Activated CD4-positive, alpha-beta T cell treated with anti-CD3 and anti-CD28 coated beads for 4 hours (primary cell): ENCODE results near the gene VSTM2L.
A peak's percentile ranks its signal among the peaks of the same experiment; 100 is the strongest.

Experiments used
- DNase-seq, 2 donors: peaks; one replicate each; pipeline ENCODE4 v3.0.0-alpha.2; 2020

VSTM2L gene

GRCh38 chr20:37971561-37972127 is 68.7 kb downstream of the VSTM2L start:
- no peak for DNase-seq

- no peak for DNase-seq
Observed at GRCh38 chr20:37972256-37973058, 69.5 kb downstream of the VSTM2L start.

GRCh38 chr20:37973059-37973910 is 70.4 kb downstream of the VSTM2L start:
- no peak for DNase-seq

GRCh38 chr20:37976887-37977286 is 74.0 kb downstream of the VSTM2L start:
- DNase-seq, result no peak

GRCh38 chr20:37977338-37977737 is 74.4 kb downstream of the VSTM2L start:
- DNase-seq, result no peak

- DNase-seq, result no peak
Observed at GRCh38 chr20:37977786-37978185, 74.9 kb downstream of the VSTM2L start.

GRCh38 chr20:37979021-37979985 is 76.4 kb downstream of the VSTM2L start:
- DNase-seq, result no peak

GRCh38 chr20:37980383-37980782 is 77.5 kb downstream of the VSTM2L start:
- DNase-seq, result no peak

- DNase-seq, result no peak
Observed at GRCh38 chr20:37980876-37981275, 77.9 kb downstream of the VSTM2L start.

- DNase-seq, result no peak
Observed at GRCh38 chr20:37981568-37981967, 78.6 kb downstream of the VSTM2L start.

GRCh38 chr20:37983286-37983685 is 80.4 kb downstream of the VSTM2L start:
- DNase-seq, result no peak

GRCh38 chr20:37984018-37984785 is 81.3 kb downstream of the VSTM2L start:
- DNase-seq, result no peak

GRCh38 chr20:37986044-37986858 is 83.3 kb downstream of the VSTM2L start:
- no peak for DNase-seq

GRCh38 chr20:37986873-37987601 is 84.1 kb downstream of the VSTM2L start:
- no peak for DNase-seq

GRCh38 chr20:37987602-37988290 is 84.8 kb downstream of the VSTM2L start:
- no peak for DNase-seq

- no peak for DNase-seq
Observed at GRCh38 chr20:37988306-37988954, 85.5 kb downstream of the VSTM2L start.

GRCh38 chr20:37989601-37990295 is 86.8 kb downstream of the VSTM2L start:
- no peak for DNase-seq

GRCh38 chr20:37990571-37991151 is 87.7 kb downstream of the VSTM2L start:
- peak; percentile 4 to 12 for DNase-seq
